Measurements from ENCODE around the gene SHC4. TPM values are rescaled to one million over a fixed set of nuclear protein-coding genes. Genes with fewer than 3 reads are reported as not detected.

Gene SHC4
- total and polyA plus RNA-seq, 2 of the 13 experiments (the other 11 are each of a cell fraction or from before 2014, with no cell fraction given): 0.04 TPM; not detected in 1

DNA sequence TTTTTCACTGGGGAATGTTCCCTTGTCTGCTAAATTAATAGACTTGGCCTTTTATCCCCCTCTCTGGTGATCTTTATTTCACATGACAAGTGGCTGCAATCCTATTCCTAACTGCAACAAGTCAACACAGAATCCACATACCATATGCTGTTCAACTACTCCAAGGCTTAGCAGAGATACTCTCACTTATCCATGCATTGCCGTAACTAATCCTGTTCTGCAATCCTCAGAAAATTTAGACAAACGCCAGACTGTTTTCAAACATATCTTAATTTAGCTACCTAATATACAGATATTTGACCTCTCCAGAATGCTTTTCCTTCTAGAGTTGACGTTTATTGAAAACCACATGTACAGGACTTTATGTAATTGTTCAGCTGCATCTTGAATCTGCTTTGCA lies 47.9 kb downstream of the SHC4 start:
- no peak overlapping the region for H3K4me3 ChIP-seq (replicated peaks in 1 of 3; ENCODE audit: insufficient read depth in 1 of 3, low read depth in 2 of 3, low read length in 3 of 3)
- ChIA-PET CTCF (ENCODE audit: low intra/inter-chr PET ratio, low total read pairs) (no interaction called here), POLR2A (no interaction called here)
- H3K27ac ChIP-seq (ENCODE audit: extremely low read length, insufficient read depth, low read length): no peak overlapping the region
- no peaks in the 10 kb centered on the region for H3K9me3 ChIP-seq (ENCODE audit: low read length)
- no peaks in the 10 kb centered on the region for H3K79me2 ChIP-seq (ENCODE audit: insufficient read depth, low read length)
- no peak overlapping the region for H2AFZ ChIP-seq (ENCODE audit: low read length)
- no peaks in the 10 kb centered on the region for H3K27me3 ChIP-seq (ENCODE audit: control insufficient read depth in 1 of 2, insufficient read depth in 2 of 2, low read length in 2 of 2)
- ATAC-seq: no peak
- H3K4me2 ChIP-seq (ENCODE audit: low read depth, low read length): no peak overlapping the region
- 0% methylated on average over 3 of the region's 3 CpGs for WGBS (ENCODE audit: low lambda C conversion rate)
- H3K36me3 ChIP-seq (replicated peaks in 1 of 2; ENCODE audit: control insufficient read depth in 1 of 2, insufficient read depth in 2 of 2, low read length in 2 of 2): no peaks in the 10 kb centered on the region
- intact Hi-C loops (cut with micrococcal nuclease; ENCODE audit: unreplicated experiment): no loop called here
- no peak for FAIRE-seq
- no peak overlapping the region for H3K9ac ChIP-seq (ENCODE audit: insufficient read depth, low read depth, low read length)
- in situ Hi-C loops (cut with HindIII; ENCODE audit: extremely low pct_ligation_motif_present, low pct_unique_long_range_greater_than_20kb): no loop called here
- no peak for DNase-seq (ENCODE audit: low spot score)
- no TSS peak for BruUV-seq (replicated peaks)
- no peaks in the 10 kb centered on the region for H4K20me1 ChIP-seq (ENCODE audit: insufficient read depth, low read length)
- no peaks in the 10 kb centered on the region for H3K4me1 ChIP-seq (ENCODE audit: insufficient read depth, low read length)
- TF ChIP-seq, protein P1, sequence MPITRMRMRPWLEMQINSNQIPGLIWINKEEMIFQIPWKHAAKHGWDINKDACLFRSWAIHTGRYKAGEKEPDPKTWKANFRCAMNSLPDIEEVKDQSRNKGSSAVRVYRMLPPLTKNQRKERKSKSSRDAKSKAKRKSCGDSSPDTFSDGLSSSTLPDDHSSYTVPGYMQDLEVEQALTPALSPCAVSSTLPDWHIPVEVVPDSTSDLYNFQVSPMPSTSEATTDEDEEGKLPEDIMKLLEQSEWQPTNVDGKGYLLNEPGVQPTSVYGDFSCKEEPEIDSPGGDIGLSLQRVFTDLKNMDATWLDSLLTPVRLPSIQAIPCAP (CRISPR knock-in tag; IDR thresholded peaks at IDR 0.05; ENCODE audit: low read depth): no peak
- TF ChIP-seq, protein P2, sequence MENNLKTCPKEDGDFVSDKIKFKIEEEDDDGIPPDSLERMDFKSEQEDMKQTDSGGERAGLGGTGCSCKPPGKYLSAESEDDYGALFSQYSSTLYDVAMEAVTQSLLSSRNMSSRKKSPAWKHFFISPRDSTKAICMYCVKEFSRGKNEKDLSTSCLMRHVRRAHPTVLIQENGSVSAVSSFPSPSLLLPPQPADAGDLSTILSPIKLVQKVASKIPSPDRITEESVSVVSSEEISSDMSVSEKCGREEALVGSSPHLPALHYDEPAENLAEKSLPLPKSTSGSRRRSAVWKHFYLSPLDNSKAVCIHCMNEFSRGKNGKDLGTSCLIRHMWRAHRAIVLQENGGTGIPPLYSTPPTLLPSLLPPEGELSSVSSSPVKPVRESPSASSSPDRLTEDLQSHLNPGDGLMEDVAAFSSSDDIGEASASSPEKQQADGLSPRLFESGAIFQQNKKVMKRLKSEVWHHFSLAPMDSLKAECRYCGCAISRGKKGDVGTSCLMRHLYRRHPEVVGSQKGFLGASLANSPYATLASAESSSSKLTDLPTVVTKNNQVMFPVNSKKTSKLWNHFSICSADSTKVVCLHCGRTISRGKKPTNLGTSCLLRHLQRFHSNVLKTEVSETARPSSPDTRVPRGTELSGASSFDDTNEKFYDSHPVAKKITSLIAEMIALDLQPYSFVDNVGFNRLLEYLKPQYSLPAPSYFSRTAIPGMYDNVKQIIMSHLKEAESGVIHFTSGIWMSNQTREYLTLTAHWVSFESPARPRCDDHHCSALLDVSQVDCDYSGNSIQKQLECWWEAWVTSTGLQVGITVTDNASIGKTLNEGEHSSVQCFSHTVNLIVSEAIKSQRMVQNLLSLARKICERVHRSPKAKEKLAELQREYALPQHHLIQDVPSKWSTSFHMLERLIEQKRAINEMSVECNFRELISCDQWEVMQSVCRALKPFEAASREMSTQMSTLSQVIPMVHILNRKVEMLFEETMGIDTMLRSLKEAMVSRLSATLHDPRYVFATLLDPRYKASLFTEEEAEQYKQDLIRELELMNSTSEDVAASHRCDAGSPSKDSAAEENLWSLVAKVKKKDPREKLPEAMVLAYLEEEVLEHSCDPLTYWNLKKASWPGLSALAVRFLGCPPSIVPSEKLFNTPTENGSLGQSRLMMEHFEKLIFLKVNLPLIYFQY (CRISPR knock-in tag; IDR thresholded peaks at IDR 0.05; ENCODE audit: borderline replicate concordance): no peak
- TF ChIP-seq HMG20A (CRISPR knock-in tag; IDR thresholded peaks at IDR 0.05; ENCODE audit: borderline replicate concordance): no peak
- TF ChIP-seq PBX3 (CRISPR knock-in tag; IDR thresholded peaks at IDR 0.05; ENCODE audit: borderline replicate concordance): no peak
- no peak for TF ChIP-seq ZNF562 (CRISPR knock-in tag; IDR thresholded peaks at IDR 0.05; ENCODE audit: borderline replicate concordance)
- TF ChIP-seq GATAD1 (CRISPR knock-in tag; IDR thresholded peaks at IDR 0.05): no peak
- no peak for TF ChIP-seq FOXK1 (CRISPR knock-in tag; IDR thresholded peaks at IDR 0.05; ENCODE audit: borderline replicate concordance, low read depth)
- TF ChIP-seq, protein P3, sequence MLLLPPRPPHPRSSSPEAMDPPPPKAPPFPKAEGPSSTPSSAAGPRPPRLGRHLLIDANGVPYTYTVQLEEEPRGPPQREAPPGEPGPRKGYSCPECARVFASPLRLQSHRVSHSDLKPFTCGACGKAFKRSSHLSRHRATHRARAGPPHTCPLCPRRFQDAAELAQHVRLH (CRISPR knock-in tag; IDR thresholded peaks at IDR 0.05; ENCODE audit: borderline replicate concordance, low read depth): no peak
- no peak for TF ChIP-seq PHF8 (CRISPR knock-in tag; IDR thresholded peaks at IDR 0.05)
- TF ChIP-seq RAD21 (CRISPR knock-in tag; IDR thresholded peaks at IDR 0.05): no peak
- TF ChIP-seq, protein P4, sequence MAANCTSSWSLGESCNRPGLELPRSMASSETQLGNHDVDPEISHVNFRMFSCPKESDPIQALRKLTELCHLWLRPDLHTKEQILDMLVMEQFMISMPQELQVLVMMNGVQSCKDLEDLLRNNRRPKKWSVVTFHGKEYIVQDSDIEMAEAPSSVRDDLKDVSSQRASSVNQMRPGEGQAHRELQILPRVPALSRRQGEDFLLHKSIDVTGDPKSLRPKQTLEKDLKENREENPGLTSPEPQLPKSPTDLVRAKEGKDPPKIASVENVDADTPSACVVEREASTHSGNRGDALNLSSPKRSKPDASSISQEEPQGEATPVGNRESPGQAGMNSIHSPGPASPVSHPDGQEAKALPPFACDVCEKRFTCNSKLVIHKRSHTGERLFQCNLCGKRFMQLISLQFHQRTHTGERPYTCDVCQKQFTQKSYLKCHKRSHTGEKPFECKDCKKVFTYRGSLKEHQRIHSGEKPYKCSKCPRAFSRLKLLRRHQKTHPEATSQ (CRISPR knock-in tag; IDR thresholded peaks at IDR 0.05; ENCODE audit: borderline replicate concordance): no peak
